ENCODE measurements around the gene GYPE. TPM values are rescaled to one million over a fixed set of nuclear protein-coding genes. Genes with fewer than 3 reads are reported as not detected.

GYPE gene
- total RNA-seq = 3.6 and 4.8 TPM in 2 replicates

GRCh38 chr4:143905440-143905839 lies at the start of gene GYPE:
GYPE (minus strand) TSS chr4:143905559; CDS start chr4:143905507, 52 bp downstream.

Other genes with a start within 250 kb of the GYPE start
- 0.40 and 0.44 TPM in 2 replicates for gene FREM3, start 204.9 kb downstream of the GYPE start, total RNA-seq
- gene GYPB, start 113.8 kb upstream of the GYPE start, total RNA-seq = not detected in 2 replicates
- gene GYPA, start 235.2 kb upstream of the GYPE start, total RNA-seq = not detected in 2 replicates